ENCODE measurements around the gene PBX4.
"Not testable (repeated sequence)": the region's sequence is repeated elsewhere in the genome, so short reads cannot be mapped to it uniquely, and the experiment has no call there.

Gene PBX4, protein sequence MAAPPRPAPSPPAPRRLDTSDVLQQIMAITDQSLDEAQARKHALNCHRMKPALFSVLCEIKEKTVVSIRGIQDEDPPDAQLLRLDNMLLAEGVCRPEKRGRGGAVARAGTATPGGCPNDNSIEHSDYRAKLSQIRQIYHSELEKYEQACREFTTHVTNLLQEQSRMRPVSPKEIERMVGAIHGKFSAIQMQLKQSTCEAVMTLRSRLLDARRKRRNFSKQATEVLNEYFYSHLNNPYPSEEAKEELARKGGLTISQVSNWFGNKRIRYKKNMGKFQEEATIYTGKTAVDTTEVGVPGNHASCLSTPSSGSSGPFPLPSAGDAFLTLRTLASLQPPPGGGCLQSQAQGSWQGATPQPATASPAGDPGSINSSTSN

DNA sequence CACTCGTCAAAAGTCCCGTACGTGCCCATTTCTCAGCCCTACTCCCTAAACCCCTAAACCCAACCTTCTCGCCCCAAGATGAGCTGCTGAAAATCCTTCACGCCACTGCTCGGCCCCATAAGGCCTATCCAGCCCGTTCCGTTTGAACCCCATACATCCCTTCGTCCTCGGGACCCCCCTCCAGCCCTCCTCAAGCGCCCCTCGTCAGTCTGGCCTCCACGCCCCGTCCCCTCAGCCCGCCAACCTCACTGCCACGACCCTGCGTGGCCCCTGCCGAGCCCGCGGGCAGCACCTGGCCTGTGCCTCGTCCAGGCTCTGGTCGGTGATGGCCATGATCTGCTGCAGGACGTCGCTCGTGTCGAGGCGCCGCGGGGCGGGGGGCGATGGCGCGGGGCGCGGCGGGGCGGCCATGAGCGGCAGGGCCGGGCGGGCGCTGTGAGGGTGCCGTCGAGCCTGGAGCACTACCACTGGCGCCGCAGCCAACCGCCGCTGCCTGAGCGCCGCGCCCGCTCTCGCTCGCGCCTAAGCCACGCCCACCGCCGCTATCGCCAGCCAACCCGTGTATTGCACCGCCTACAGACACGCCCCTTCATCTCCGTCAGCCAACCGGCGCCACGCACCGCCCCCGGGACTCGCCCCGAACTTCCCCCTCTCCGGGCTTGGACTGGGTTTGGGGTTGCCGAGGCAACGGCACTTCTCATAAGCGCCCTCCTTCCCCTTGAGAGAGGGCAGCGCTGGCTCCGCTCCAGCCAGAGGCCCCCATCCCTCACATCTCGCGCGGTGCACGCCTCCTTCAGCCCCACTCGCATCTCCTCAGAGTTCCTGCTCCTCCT lies at the start of gene PBX4:
PBX4 (minus strand) TSS at position 469 of the 833 bp plus-strand sequence; CDS start at position 411, 58 bp downstream.
- Histone ChIP-seq H3K27ac (ENCODE audit: low read depth, low read length) (no peak within 1 kb of the TSS), H3K9ac (ENCODE audit: low read length) (peak within 1 kb of the TSS; percentile 30), H3K27me3 (ENCODE audit: control insufficient read depth, insufficient read depth, low read length) (peaks cover 10% of the 10 kb centered on the region), H3K9me3 (ENCODE audit: control insufficient read depth, insufficient read depth, low read depth, low read length) (no peaks in the 10 kb centered on the region), H3K4me1 (ENCODE audit: control insufficient read depth, insufficient read depth, low read length) (peaks cover 3% of the 10 kb centered on the region; the same call in 1 of the 2 replicates), H3K4me3 (ENCODE audit: low read depth, low read length) (peak within 1 kb of the TSS; percentile 70), H3K36me3 (ENCODE audit: control insufficient read depth, insufficient read depth, low read length) (peaks cover 9% of the 10 kb centered on the region)

DNA sequence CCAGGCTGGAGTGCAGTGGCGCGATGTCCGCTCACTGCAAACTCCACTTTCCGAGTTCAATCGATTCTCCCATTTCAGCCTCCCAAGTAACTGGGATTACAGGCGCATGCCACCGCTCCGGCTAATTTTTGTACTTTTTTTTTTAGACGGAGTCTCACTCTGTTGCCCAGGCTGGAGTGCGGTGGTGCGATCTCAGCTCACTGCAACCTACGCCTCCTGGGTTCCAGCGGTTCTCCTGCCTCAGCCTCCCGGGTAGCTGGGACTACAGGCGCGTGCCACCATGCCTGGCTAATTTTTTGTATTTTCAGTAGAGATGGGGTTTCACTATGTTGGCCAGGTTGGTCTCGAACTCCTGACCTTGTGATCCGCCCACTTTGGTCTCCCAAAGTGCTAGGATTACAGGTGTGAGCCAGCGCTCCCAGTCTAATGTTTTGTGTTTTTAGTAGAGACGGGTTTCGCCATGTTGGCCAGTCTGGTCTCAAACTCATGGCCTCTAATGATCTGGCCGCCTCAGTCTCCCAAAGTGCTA lies 47.0 kb upstream of the PBX4 start:
- not testable (repeated sequence) for H3K4me3 ChIP-seq (ENCODE audit: low read depth, low read length); H3K27me3 ChIP-seq (ENCODE audit: control insufficient read depth, insufficient read depth, low read length); H3K9me3 ChIP-seq (ENCODE audit: control insufficient read depth, insufficient read depth, low read depth, low read length); H3K27ac ChIP-seq (ENCODE audit: low read depth, low read length); H3K9ac ChIP-seq (ENCODE audit: low read length)
- H3K4me1 ChIP-seq (ENCODE audit: control insufficient read depth, insufficient read depth, low read length), result peaks cover 21% of the 10 kb centered on the region
- peaks cover 11% of the 10 kb centered on the region; the same call in 1 of the 2 replicates for H3K36me3 ChIP-seq (ENCODE audit: control insufficient read depth, insufficient read depth, low read length)

DNA sequence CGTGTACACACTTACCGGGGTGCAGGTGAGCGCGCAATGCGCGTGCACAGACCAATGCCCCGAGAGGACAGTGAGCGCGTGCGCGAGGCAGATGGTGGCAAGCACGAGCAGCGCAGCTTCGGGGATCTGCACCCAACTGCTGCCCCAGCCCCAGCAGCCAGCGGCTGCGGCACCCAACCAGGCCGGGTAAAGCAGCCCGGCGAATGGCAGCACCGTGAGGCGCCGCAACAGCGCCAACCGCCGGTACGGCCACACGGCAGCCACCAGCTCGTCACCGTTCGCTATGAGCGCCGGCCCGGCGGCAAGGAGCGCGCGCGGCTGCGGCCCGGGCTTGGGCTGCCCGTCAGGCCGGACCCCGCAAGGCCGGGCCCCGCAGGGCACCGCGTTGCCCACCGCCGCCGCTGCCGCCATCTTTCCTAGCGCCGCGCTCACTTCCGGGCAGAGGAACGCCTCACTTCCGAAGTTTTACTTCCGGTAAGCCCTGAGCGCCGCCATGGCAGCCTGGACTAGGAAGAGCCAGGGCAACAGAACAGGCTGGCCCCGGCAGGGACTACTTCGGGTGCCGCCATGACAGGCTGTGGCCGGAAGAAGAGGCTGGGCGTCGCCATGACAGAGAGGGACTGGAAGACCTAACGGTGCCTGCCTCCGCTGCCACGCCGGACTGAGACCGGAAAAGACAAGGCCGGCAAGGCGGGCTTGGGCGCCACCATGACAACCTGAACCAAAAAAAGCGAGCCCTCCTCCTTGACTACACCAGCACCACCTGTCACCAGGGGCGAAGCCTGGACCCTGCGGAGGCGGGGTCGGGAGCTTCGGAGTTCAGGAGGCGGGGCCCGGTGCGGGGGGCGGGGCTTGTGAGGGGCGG lies 45.0 kb upstream of the PBX4 start, which contains the start of gene ATP13A1:
ATP13A1 (minus strand) TSS at position 421 of the 865 bp plus-strand sequence; CDS start at position 411, 10 bp downstream.
- Histone ChIP-seq H3K27me3 (ENCODE audit: control insufficient read depth, insufficient read depth, low read length) (no peaks in the 10 kb centered on the region), H3K9ac (ENCODE audit: low read length) (peak within 1 kb of the TSS; percentile 95), H3K27ac (ENCODE audit: low read depth, low read length) (peak within 1 kb of the TSS; percentile 64; the same call in 1 of the 2 replicates), H3K4me3 (ENCODE audit: low read depth, low read length) (peak within 1 kb of the TSS; percentile 92), H3K4me1 (ENCODE audit: control insufficient read depth, insufficient read depth, low read length) (peaks cover 17% of the 10 kb centered on the region), H3K9me3 (ENCODE audit: control insufficient read depth, insufficient read depth, low read depth, low read length) (no peaks in the 10 kb centered on the region), H3K36me3 (ENCODE audit: control insufficient read depth, insufficient read depth, low read length) (peaks cover 26% of the 10 kb centered on the region)

DNA sequence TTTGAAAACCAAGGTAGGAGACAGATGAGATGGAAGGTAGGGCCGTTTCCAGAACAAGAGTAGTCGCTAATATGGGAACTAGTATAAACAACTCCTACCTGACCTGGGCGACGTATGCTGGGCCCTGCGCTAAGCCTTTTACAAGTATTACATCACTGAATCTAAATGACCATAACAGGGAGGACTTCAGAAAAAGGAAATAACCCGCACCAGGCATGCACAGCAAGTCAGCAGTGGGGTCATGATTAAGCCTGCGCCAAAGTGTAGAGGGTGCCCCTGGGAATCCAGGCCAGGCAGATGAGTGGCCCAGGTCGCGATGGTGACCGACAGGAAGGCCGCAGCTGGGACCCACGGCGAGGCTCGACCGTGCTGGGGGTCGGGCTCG lies 44.4 kb upstream of the PBX4 start:
- Histone ChIP-seq H3K27me3 (ENCODE audit: control insufficient read depth, insufficient read depth, low read length) (no peaks in the 10 kb centered on the region), H3K36me3 (ENCODE audit: control insufficient read depth, insufficient read depth, low read length) (peaks cover 32% of the 10 kb centered on the region), H3K4me3 (ENCODE audit: low read depth, low read length) (peak overlapping the region; percentile 92), H3K9me3 (ENCODE audit: control insufficient read depth, insufficient read depth, low read depth, low read length) (no peaks in the 10 kb centered on the region), H3K9ac (ENCODE audit: low read length) (peak overlapping the region; percentile 95), H3K27ac (ENCODE audit: low read depth, low read length) (peak overlapping the region; percentile 64; the same call in 1 of the 2 replicates), H3K4me1 (ENCODE audit: control insufficient read depth, insufficient read depth, low read length) (peaks cover 12% of the 10 kb centered on the region)

DNA sequence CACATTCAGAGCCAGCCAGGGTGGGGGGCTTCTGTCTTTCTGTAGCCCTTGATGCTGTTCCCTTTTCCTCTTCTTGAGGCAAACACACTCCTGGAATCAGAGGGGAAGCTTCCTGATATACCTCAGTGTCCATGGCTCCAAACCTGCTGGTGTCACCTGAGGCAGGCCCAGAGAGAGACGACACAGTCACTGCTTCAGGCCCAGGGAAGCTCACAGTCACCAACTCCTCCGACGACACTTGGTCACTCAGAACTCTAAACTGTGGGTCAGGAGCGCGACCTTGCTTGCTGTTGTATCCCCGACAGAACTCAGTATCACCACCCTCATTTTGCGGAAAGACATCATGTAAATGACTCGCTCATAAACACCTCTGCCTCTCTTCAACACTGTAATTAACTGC lies 43.9 kb upstream of the PBX4 start:
- Histone ChIP-seq H3K27me3 (ENCODE audit: control insufficient read depth, insufficient read depth, low read length) (no peaks in the 10 kb centered on the region), H3K27ac (ENCODE audit: low read depth, low read length) (no peak overlapping the region), H3K36me3 (ENCODE audit: control insufficient read depth, insufficient read depth, low read length) (peaks cover 38% of the 10 kb centered on the region), H3K9ac (ENCODE audit: low read length) (peak overlapping the region; percentile 95), H3K9me3 (ENCODE audit: control insufficient read depth, insufficient read depth, low read depth, low read length) (no peaks in the 10 kb centered on the region), H3K4me3 (ENCODE audit: low read depth, low read length) (peak overlapping the region; percentile 92), H3K4me1 (ENCODE audit: control insufficient read depth, insufficient read depth, low read length) (peaks cover 12% of the 10 kb centered on the region)

DNA sequence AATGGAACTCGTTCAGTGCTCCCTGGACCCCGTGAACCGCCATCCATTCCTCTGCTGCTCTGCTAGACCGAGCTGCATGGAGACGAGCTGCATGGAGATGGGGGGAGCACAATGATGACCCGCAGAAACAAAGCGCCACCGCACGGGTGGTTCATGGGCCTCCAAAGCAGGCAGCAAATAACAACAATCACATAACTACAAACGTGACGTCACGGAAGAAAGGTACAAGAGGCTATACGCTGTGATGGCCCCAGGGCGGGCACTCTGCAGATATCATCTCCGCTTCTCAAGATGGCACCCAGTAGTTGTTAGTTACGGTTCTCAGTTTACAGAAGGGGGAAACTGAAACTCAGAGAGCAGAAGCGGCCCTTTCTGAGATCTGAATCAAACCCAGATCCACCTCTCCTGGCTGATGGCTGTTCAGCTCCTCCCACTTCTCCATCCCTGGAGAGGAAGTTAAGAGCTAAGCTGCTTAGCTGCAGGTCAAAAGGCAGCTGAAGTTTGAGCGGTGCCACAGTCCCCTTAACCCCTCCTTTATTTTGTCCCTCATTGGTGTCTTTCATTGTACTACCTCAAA lies 43.3 kb upstream of the PBX4 start:
- Histone ChIP-seq H3K27me3 (ENCODE audit: control insufficient read depth, insufficient read depth, low read length) (no peaks in the 10 kb centered on the region), H3K4me1 (ENCODE audit: control insufficient read depth, insufficient read depth, low read length) (peaks cover 12% of the 10 kb centered on the region), H3K9ac (ENCODE audit: low read length) (peak overlapping the region; percentile 95), H3K36me3 (ENCODE audit: control insufficient read depth, insufficient read depth, low read length) (peaks cover 43% of the 10 kb centered on the region), H3K9me3 (ENCODE audit: control insufficient read depth, insufficient read depth, low read depth, low read length) (no peaks in the 10 kb centered on the region), H3K4me3 (ENCODE audit: low read depth, low read length) (peak overlapping the region; percentile 92), H3K27ac (ENCODE audit: low read depth, low read length) (no peak overlapping the region)

DNA sequence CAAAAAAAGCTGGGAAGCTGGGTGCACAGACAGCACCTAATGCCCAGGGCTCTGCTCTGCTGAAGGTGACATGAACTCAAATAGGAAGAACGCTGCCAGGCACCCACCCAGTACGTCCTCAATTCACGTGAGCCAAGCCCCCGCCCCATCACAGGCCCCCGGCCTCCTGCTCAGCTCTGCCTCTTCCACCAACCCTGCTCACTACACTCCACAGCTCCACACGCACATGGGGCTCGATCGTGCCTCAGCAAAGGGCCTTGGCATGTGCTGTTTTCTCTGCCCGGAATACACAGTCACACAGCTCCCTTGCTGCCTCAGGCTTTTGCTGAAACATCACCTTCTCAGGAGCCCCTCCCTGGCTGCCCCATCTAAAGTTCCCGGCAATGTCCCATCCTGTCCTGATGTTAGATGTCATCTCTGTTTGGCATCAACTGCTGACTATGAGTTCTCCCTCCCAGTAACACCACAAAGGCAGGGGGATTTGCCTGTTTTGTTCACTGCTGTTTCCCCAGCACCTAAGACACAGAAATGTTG lies 42.7 kb upstream of the PBX4 start:
- H3K27me3 ChIP-seq (ENCODE audit: control insufficient read depth, insufficient read depth, low read length), result no peaks in the 10 kb centered on the region
- H3K4me3 ChIP-seq (ENCODE audit: low read depth, low read length), result 0 out of 2 replicates have a peak overlapping the region, but pooled peaks have one; percentile 92
- peaks cover 12% of the 10 kb centered on the region for H3K4me1 ChIP-seq (ENCODE audit: control insufficient read depth, insufficient read depth, low read length)
- H3K9ac ChIP-seq (ENCODE audit: low read length), result peak overlapping the region; percentile 21
- no peaks in the 10 kb centered on the region for H3K9me3 ChIP-seq (ENCODE audit: control insufficient read depth, insufficient read depth, low read depth, low read length)
- H3K36me3 ChIP-seq (ENCODE audit: control insufficient read depth, insufficient read depth, low read length), result peaks cover 49% of the 10 kb centered on the region
- no peak overlapping the region for H3K27ac ChIP-seq (ENCODE audit: low read depth, low read length)

DNA sequence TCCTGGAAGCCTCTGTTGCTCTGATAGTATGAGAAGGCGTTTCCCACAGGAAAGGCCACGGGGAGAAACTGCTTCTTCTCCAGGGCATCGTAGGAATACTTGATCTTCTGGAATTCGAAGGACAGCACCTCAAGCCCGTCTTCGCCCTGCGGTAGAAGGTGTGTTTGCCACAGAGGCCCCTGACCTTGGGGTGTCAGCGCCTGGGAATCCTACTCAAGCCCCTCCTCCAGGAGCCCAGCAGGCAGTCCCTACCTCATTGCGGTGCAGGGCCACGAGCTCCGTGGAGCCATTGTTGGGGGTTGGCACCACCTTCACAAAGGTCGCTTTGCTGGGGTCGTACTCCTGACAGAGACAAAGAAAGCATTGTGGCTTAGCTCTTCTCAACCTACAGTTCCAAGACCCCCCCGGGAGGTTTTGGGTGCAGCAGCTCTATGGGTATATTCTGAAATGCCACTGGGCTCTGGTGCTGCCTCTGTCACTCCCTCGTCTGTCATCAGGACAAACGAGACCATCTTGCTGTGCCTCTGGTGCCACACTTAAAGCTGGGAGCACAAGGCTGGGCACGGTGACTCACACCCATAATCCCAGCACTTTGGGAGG lies 41.3 kb upstream of the PBX4 start:
- H3K9me3 ChIP-seq (ENCODE audit: control insufficient read depth, insufficient read depth, low read depth, low read length), result no peaks in the 10 kb centered on the region
- H3K4me1 ChIP-seq (ENCODE audit: control insufficient read depth, insufficient read depth, low read length), result peaks cover 12% of the 10 kb centered on the region
- H3K27me3 ChIP-seq (ENCODE audit: control insufficient read depth, insufficient read depth, low read length), result no peaks in the 10 kb centered on the region
- H3K9ac ChIP-seq (ENCODE audit: low read length), result no peak overlapping the region
- no peak overlapping the region for H3K4me3 ChIP-seq (ENCODE audit: low read depth, low read length)
- peaks cover 64% of the 10 kb centered on the region for H3K36me3 ChIP-seq (ENCODE audit: control insufficient read depth, insufficient read depth, low read length)
- H3K27ac ChIP-seq (ENCODE audit: low read depth, low read length), result no peak overlapping the region

DNA sequence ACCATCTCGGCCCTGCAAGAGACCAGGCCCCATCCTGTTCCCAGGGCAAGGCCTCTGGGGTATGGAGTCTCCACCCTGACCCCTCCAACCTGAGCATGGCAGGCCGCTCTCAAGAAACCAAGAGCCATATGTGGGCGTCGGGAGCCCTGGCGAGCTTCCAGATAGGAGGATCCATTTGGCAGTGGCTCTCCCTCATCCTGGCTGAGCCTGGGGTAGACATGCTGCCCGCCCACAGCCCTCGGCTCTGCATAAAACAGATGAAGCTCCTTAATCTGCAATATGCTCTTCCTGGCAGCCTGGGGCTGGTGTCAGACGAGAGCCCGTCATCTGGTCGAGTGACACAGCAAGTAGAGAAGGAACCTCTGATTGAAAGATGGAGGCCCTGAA lies 38.9 kb upstream of the PBX4 start:
- no peaks in the 10 kb centered on the region for H3K27me3 ChIP-seq (ENCODE audit: control insufficient read depth, insufficient read depth, low read length)
- no peaks in the 10 kb centered on the region for H3K9me3 ChIP-seq (ENCODE audit: control insufficient read depth, insufficient read depth, low read depth, low read length)
- H3K36me3 ChIP-seq (ENCODE audit: control insufficient read depth, insufficient read depth, low read length), result peaks cover 86% of the 10 kb centered on the region
- H3K9ac ChIP-seq (ENCODE audit: low read length), result no peak overlapping the region
- peaks cover 8% of the 10 kb centered on the region for H3K4me1 ChIP-seq (ENCODE audit: control insufficient read depth, insufficient read depth, low read length)
- H3K4me3 ChIP-seq (ENCODE audit: low read depth, low read length), result no peak overlapping the region
- no peak overlapping the region for H3K27ac ChIP-seq (ENCODE audit: low read depth, low read length)
